ENCODE results near the gene NAGA.
"Not testable (repeated sequence)": the region's sequence is repeated elsewhere in the genome, so short reads cannot be mapped to it uniquely, and the experiment has no call there.

The NAGA gene

GRCh38 chr22:42070517-42071422 lies at the start of gene NAGA:
NAGA (minus strand) TSS chr22:42070812; CDS start chr22:42070297, 515 bp downstream.
- FAIRE-seq (peak; percentile 98), DNase-seq (ENCODE audit: low spot score) (peak; percentile 96)

GRCh38 chr22:42116848-42117424 lies 46.3 kb upstream of the NAGA start:
- peak; percentile 70 for FAIRE-seq
- no peak for DNase-seq (ENCODE audit: low spot score)

- DNase-seq (ENCODE audit: low spot score): not testable (repeated sequence)
- peak; percentile 75 for FAIRE-seq
These were observed 44.8 kb upstream of the NAGA start for GRCh38 chr22:42115420-42115830.

GRCh38 chr22:42114721-42115120 lies 44.1 kb upstream of the NAGA start:
- FAIRE-seq (peak; percentile 44), DNase-seq (ENCODE audit: low spot score) (peak; percentile 39)

GRCh38 chr22:42112793-42113192 lies 42.2 kb upstream of the NAGA start:
- FAIRE-seq; DNase-seq (ENCODE audit: low spot score): not testable (repeated sequence)

GRCh38 chr22:42111798-42112197 lies 41.2 kb upstream of the NAGA start:
- DNase-seq (ENCODE audit: low spot score) (no peak), FAIRE-seq (no peak)

- FAIRE-seq (peak; percentile 42), DNase-seq (ENCODE audit: low spot score) (no peak)
These were observed 38.2 kb upstream of the NAGA start for GRCh38 chr22:42108848-42109247.

GRCh38 chr22:42104332-42104860 lies 33.8 kb upstream of the NAGA start:
- FAIRE-seq; DNase-seq (ENCODE audit: low spot score): not testable (repeated sequence)

- FAIRE-seq (no peak), DNase-seq (ENCODE audit: low spot score) (no peak)
These were observed 30.6 kb upstream of the NAGA start for GRCh38 chr22:42101199-42101598.

GRCh38 chr22:42091455-42091782 lies 20.8 kb upstream of the NAGA start:
- FAIRE-seq (no peak), DNase-seq (ENCODE audit: low spot score) (no peak)

- peak; percentile 99 for DNase-seq (ENCODE audit: low spot score)
- FAIRE-seq: peak; percentile 98
These were observed 20.2 kb upstream of the NAGA start, which contains the start of gene NDUFA6 for GRCh38 chr22:42090596-42091454. NDUFA6 (minus strand) TSS chr22:42090772; CDS start chr22:42090744, 28 bp downstream.

- DNase-seq (ENCODE audit: low spot score): no peak
- FAIRE-seq: no peak
These were observed 15.4 kb upstream of the NAGA start for GRCh38 chr22:42086051-42086450.

- DNase-seq (ENCODE audit: low spot score): no peak
- FAIRE-seq: no peak
These were observed 14.3 kb upstream of the NAGA start for GRCh38 chr22:42084874-42085273.

- no peak for DNase-seq (ENCODE audit: low spot score)
- no peak for FAIRE-seq
These were observed 12.5 kb upstream of the NAGA start for GRCh38 chr22:42083119-42083518.

GRCh38 chr22:42080287-42080686 lies 9.7 kb upstream of the NAGA start:
- FAIRE-seq: no peak
- no peak for DNase-seq (ENCODE audit: low spot score)

GRCh38 chr22:42079319-42080251 lies 9.0 kb upstream of the NAGA start, which contains the start of gene SMDT1:
SMDT1 (plus strand) TSS chr22:42079700; CDS start chr22:42079769, 69 bp downstream.
- DNase-seq (ENCODE audit: low spot score): peak; percentile 99
- FAIRE-seq: peak; percentile 98

- DNase-seq (ENCODE audit: low spot score) (no peak), FAIRE-seq (no peak)
These were observed 8.1 kb upstream of the NAGA start for GRCh38 chr22:42078469-42079318.

GRCh38 chr22:42077486-42078125 lies 7.0 kb upstream of the NAGA start:
- no peak for DNase-seq (ENCODE audit: low spot score)
- no peak for FAIRE-seq
